Right lobe of liver (tissue), 6 donors: ENCODE results near the gene ANTXRL. TPM values are rescaled to one million over a fixed set of nuclear protein-coding genes. Genes with fewer than 3 reads are reported as not detected.
"Not testable (repeated sequence)": the region's sequence is repeated elsewhere in the genome, so short reads cannot be mapped to it uniquely, and the experiment has no call there.

Source experiments
- ATAC-seq, 4 donors: fragments of 200-7000 bp; cut with Tn5 transposase; one replicate each; pipeline ENCODE4 v1.9.1; 2020; ENCODE audit warnings: mild to moderate bottlenecking in 4 of 4, moderate library complexity in 4 of 4
- DNase-seq, 3 donors: peaks; one replicate each; pipeline ENCODE4 v3.0.0-alpha.2; 2020
- H3K27ac ChIP-seq, 3 donors: fragments of 200-600 bp; one replicate each; pipeline ENCODE4 v1.8.0; 2022
- H3K27me3 ChIP-seq, 2 donors: fragments of 200-600 bp; one replicate each; pipeline ENCODE4 v1.8.0; 2022
- H3K36me3 ChIP-seq, 4 donors: fragments of 200-600 bp; sonication (generic) in 1 of 4; one replicate each; pipeline versions ENCODE4 v1.5.1 to v1.8.0; 2017 to 2022; ENCODE audit warnings: control low read depth in 1 of 4
- H3K4me1 ChIP-seq, 4 donors: fragments of 200-600 bp; sonication (generic) in 1 of 4; one replicate each; pipeline versions ENCODE4 v1.5.1 to v1.8.0; 2017 to 2022; ENCODE audit warnings: control low read depth in 1 of 4
- H3K4me3 ChIP-seq, 3 donors: fragments of 200-600 bp; one replicate each; pipeline ENCODE4 v1.8.0; 2022
- H3K9me3 ChIP-seq, 4 donors: fragments of 200-600 bp; sonication (generic) in 1 of 4; one replicate each; pipeline versions ENCODE4 v1.5.1 to v1.8.0; 2017 to 2022; ENCODE audit warnings: control low read depth in 1 of 4
- POLR2A ChIP-seq: fragments of 450-650 bp; IDR thresholded peaks from one replicate; pipeline ENCODE4 v1.6.1; 2017; ENCODE audit warnings: antibody characterized with exemption, mild to moderate bottlenecking
- WGBS: methylation state at CpG from one replicate; pipeline ENCODE4 v1.1.6; 2018; ENCODE audit warnings: low coverage, low lambda C conversion rate; ENCODE audit not compliant: insufficient coverage; ENCODE audit errors: missing lambda C conversion rate; 5-methylcytosine and 5-hydroxymethylcytosine counted together
- intact Hi-C, 2 donors: fragments of 100-400 bp; cut with DNase I; formaldehyde crosslinking; loops; one replicate each; pipeline versions ENCODE4 v1.11.2 to v1.14.1; 2022
- total RNA-seq, 6 experiments: library from RNA; depleted of rRNA in 2 of 6; stranded (reverse); fragments of >200 nt in 2 of 6; fragmentation: NEBNext Ultra II Directional in 3 of 6; extraction: Animal tissue kit (Norgen Biotek cat#: 25700) in 3 of 6; gene quantifications; one replicate each; pipeline versions ENCODE4 v1.1.0 to v1.2.4, GENCODE V29; 2016 to 2023
- TF ChIP-seq, protein P1 (sequence below), 4 donors: fragments of 200-600 bp in 3 of 4; fragments of 450-650 bp in 1 of 4; IDR thresholded peaks; one replicate each; pipeline versions ENCODE4 v1.5.1 to v1.8.0; 2016 to 2022; ENCODE audit warnings: antibody characterized with exemption in 4 of 4, mild to moderate bottlenecking in 2 of 4
- donor health status: DM: no; HTN: yes; CAD: no.
- donor health status: DM: no; HTN: no; CAD: no.
- donor health status: DM: no; HTN: no; CAD: no.
- donor health status: DM: no; HTN: yes; CAD: no.
- donor health status: DM: no; HTN: yes; CAD: no.

ANTXRL gene
- total RNA-seq, 6 experiments from 2014 or later = not detected

DNA sequence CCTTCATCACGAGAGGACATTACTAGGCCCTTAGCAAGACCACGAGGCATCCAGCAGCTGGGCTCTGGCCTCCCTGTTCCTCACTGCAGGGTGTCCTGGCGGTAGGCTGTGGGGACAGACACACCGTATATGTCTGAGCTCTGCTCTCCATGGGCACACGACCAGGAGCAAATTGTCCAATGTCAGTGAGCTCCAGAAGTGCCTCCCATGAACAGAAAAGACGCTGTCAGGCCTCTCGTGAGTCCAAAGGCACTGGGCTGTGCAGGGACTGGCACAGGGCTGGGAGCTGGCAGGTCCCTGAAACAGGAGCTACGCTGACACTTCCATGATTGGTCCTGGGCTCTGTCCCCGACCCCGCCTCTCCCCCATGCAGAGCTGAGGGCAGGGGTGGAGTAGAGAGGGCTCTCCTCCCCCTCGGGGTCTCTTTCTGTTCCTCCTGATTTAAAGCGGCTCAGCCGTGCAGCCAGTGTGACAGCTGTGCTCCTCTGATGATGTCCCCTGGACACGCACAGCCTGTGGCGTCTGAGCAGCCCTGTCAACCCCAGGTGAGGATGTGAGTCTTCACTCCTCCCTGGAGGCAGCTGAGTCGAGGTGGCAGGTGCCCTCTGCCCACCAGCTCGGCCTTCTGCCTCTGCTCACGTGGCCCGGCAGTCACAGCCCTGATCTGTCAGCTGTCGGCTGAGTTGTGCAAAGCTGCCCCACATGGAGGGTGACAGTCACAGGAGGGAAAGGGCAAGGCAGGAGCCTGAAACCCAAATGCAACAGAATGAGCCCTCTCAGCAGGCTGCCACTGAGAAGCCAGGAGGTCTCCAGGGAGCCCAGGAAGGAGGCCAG is 13.0 kb downstream of the ANTXRL start:
- Histone ChIP-seq H3K4me1 (no peaks in the 10 kb centered on the region), H3K27ac (no peak overlapping the region), H3K27me3 (no peaks in the 10 kb centered on the region), H3K36me3 (no peaks in the 10 kb centered on the region), H3K4me3 (no peak overlapping the region), H3K9me3 (no peaks in the 10 kb centered on the region)
- WGBS = no CpG with 5 or more reads among the region's 20 CpGs
- ATAC-seq (no peak), DNase-seq (peak in 2 of 3 donors; percentile 46)
- TF ChIP-seq, protein P1, sequence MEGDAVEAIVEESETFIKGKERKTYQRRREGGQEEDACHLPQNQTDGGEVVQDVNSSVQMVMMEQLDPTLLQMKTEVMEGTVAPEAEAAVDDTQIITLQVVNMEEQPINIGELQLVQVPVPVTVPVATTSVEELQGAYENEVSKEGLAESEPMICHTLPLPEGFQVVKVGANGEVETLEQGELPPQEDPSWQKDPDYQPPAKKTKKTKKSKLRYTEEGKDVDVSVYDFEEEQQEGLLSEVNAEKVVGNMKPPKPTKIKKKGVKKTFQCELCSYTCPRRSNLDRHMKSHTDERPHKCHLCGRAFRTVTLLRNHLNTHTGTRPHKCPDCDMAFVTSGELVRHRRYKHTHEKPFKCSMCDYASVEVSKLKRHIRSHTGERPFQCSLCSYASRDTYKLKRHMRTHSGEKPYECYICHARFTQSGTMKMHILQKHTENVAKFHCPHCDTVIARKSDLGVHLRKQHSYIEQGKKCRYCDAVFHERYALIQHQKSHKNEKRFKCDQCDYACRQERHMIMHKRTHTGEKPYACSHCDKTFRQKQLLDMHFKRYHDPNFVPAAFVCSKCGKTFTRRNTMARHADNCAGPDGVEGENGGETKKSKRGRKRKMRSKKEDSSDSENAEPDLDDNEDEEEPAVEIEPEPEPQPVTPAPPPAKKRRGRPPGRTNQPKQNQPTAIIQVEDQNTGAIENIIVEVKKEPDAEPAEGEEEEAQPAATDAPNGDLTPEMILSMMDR (IDR thresholded peaks at IDR 0.05) = no peak
- no peak for TF ChIP-seq POLR2A
- intact Hi-C loops = no loop called here

DNA sequence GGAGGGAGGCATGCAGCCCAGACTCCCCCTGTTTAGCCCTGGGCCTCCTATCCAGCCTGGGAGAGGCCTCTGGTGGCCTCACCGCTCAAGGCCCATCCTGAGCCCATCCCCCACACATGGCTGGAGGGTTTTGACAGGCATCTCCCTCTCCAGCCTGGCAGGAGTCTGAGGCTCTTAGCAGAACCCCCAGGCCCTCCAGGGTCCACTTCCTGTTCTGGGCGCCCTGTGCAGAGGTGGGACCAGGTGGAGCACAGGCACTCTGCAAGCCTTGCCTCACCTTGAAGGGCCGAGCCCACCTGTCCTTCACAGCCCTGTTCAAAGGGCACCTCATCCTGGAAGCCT is 13.5 kb downstream of the ANTXRL start:
- H3K4me3 ChIP-seq, ATAC-seq, H3K27me3 ChIP-seq, intact Hi-C loops, H3K9me3 ChIP-seq, H3K27ac ChIP-seq, H3K36me3 ChIP-seq, H3K4me1 ChIP-seq: not testable (repeated sequence)
- no CpG with 5 or more reads among the region's 3 CpGs for WGBS
- DNase-seq = peak in 1 of 3 donors; percentile 39

GRCh38 chr10:46301056-46301645 is 14.4 kb downstream of the ANTXRL start:
- no peaks in the 10 kb centered on the region for H3K36me3 ChIP-seq
- H3K4me3 ChIP-seq = no peak overlapping the region
- intact Hi-C loops = no loop called here
- H3K27ac ChIP-seq = no peak overlapping the region
- no peaks in the 10 kb centered on the region for H3K4me1 ChIP-seq
- no peaks in the 10 kb centered on the region for H3K27me3 ChIP-seq
- peak in 2 of 3 donors; percentile 40 to 43 for DNase-seq
- 92% methylated on average over 2 of the region's 5 CpGs for WGBS
- TF ChIP-seq, protein P1 (IDR thresholded peaks at IDR 0.05) = no peak
- no peak for ATAC-seq
- no peaks in the 10 kb centered on the region for H3K9me3 ChIP-seq

- Histone ChIP-seq H3K4me3 (no peak overlapping the region), H3K27me3 (no peaks in the 10 kb centered on the region), H3K27ac (no peak overlapping the region), H3K36me3 (no peaks in the 10 kb centered on the region), H3K4me1 (no peaks in the 10 kb centered on the region), H3K9me3 (no peaks in the 10 kb centered on the region)
- ATAC-seq (no peak), DNase-seq (no peak)
- TF ChIP-seq POLR2A = no peak
- TF ChIP-seq, protein P1 (IDR thresholded peaks at IDR 0.05) = no peak
- intact Hi-C loops = no loop called here
- 83% methylated on average over 1 of the region's 13 CpGs for WGBS
These were observed 15.1 kb downstream of the ANTXRL start for GRCh38 chr10:46301721-46302479.

DNA sequence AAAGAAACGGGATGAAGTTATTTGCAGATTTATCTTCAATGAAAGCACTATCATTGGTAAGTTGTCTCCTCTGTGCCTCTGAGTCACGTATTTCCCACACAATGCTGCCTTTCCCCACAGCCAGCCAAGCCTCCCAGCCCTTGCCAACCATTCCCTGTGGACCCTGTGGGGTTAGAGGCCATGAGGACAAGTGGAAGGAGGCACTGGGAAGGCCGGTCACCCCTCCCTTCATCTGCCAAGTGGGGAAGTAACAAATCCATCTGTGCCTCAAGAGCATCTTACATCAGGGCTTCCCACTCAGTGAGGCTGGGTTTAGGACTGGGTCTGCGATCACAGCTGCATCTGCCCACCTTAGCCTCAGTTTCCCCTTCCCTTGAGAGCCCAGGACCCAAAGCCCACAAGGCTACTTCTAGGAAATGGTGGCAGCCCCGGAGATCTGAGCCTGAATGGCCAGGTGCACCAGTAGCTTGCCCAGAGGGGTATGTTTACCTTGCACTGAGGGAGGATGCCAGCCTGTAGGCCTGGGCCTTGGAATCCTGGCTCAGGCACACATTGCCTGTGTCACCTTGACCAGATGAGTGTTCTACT is 16.1 kb downstream of the ANTXRL start:
- WGBS = 67% methylated on average over 2 of the region's 5 CpGs
- DNase-seq, ATAC-seq, H3K4me1 ChIP-seq, H3K9me3 ChIP-seq, H3K27ac ChIP-seq, intact Hi-C loops, H3K27me3 ChIP-seq, H3K36me3 ChIP-seq, H3K4me3 ChIP-seq: not testable (repeated sequence)
